HG03060 (cell line): ENCODE data around the gene CTTNBP2NL.
A peak's percentile ranks its signal among the peaks of the same experiment; 100 is the strongest.
"Not testable (repeated sequence)": the region's sequence is repeated elsewhere in the genome, so short reads cannot be mapped to it uniquely, and the experiment has no call there.

Source experiments
- ATAC-seq: cut with Tn5 transposase; IDR thresholded peaks from one replicate; pipeline ENCODE4 v1.9.1; 2021; ENCODE audit warnings: low read depth, moderate number of reproducible peaks; ENCODE audit not compliant: unreplicated experiment

Gene CTTNBP2NL

GRCh38 chr1:112457955-112458354 is 61.9 kb downstream of the CTTNBP2NL start:
- no peak for ATAC-seq

GRCh38 chr1:112458756-112459155 is 62.7 kb downstream of the CTTNBP2NL start:
- no peak for ATAC-seq

- no peak for ATAC-seq
Observed at GRCh38 chr1:112460615-112461014, 64.6 kb downstream of the CTTNBP2NL start.

GRCh38 chr1:112461200-112461871 is 65.3 kb downstream of the CTTNBP2NL start:
- no peak for ATAC-seq

- no peak for ATAC-seq
Observed at GRCh38 chr1:112462953-112463279, 66.9 kb downstream of the CTTNBP2NL start.

- no peak for ATAC-seq
Observed at GRCh38 chr1:112464501-112464900, 68.5 kb downstream of the CTTNBP2NL start.

GRCh38 chr1:112465122-112465521 is 69.1 kb downstream of the CTTNBP2NL start:
- no peak for ATAC-seq

- ATAC-seq = peak; percentile 86
Observed at GRCh38 chr1:112466078-112466660, 70.2 kb downstream of the CTTNBP2NL start.

- ATAC-seq = not testable (repeated sequence)
Observed at GRCh38 chr1:112470324-112470723, 74.3 kb downstream of the CTTNBP2NL start.

- ATAC-seq = no peak
Observed at GRCh38 chr1:112470966-112471365, 75.0 kb downstream of the CTTNBP2NL start.

GRCh38 chr1:112472142-112472541 is 76.1 kb downstream of the CTTNBP2NL start:
- ATAC-seq = no peak

- no peak for ATAC-seq
Observed at GRCh38 chr1:112477550-112477949, 81.5 kb downstream of the CTTNBP2NL start.

- ATAC-seq = no peak
Observed at GRCh38 chr1:112478314-112478713, 82.3 kb downstream of the CTTNBP2NL start.

GRCh38 chr1:112486063-112486462 is 90.0 kb downstream of the CTTNBP2NL start:
- not testable (repeated sequence) for ATAC-seq

GRCh38 chr1:112487686-112488085 is 91.7 kb downstream of the CTTNBP2NL start:
- ATAC-seq = not testable (repeated sequence)

GRCh38 chr1:112488141-112488540 is 92.1 kb downstream of the CTTNBP2NL start:
- no peak for ATAC-seq

- ATAC-seq = no peak
Observed at GRCh38 chr1:112492076-112492475, 96.1 kb downstream of the CTTNBP2NL start.

GRCh38 chr1:112493351-112493750 is 97.3 kb downstream of the CTTNBP2NL start:
- ATAC-seq = no peak

GRCh38 chr1:112496290-112496689 is 100.3 kb downstream of the CTTNBP2NL start:
- ATAC-seq = no peak

GRCh38 chr1:112501810-112502641 is 106.0 kb downstream of the CTTNBP2NL start:
- ATAC-seq = no peak

GRCh38 chr1:112502826-112503225 is 106.8 kb downstream of the CTTNBP2NL start:
- ATAC-seq = no peak
